GM21367 (cell line): ENCODE results near the gene POP4.

Source experiments
- ATAC-seq: cut with Tn5 transposase; IDR thresholded peaks from one replicate; pipeline ENCODE4 v1.9.1; 2021; ENCODE audit not compliant: unreplicated experiment

Gene POP4

DNA sequence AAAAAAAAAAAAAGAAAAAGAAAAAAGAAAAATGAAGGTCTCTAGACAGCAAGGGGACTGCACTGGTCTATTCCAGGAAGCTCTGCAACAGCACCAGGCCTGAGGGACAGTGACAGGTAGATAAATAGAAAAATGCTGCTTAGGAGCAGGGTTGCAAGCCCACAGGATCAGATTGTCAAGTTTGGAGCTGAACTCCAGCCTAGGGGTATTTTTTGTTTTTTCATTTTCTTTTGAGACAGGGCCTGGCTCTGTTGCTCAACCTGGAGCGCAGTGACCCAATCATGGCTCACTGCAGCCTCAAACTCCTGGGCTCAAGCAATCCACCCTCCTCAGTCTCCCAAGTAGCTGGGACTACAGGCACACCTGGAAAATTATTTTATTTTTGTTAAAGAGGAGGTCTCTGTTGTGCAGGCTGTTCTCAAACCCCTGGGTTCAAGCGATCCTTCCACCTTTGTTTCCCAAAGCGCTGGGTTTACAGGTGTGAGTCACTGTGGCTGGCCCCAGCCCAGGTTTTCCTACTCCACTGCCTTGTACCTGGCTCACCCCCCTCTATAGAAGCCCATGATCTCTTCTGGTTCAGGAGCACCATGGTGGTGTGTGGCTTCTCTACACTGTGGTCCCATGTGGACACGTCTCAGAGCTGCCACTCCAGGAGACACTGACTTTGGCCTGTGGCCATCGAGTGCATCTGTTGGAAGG, 23.9 kb downstream of the POP4 start:
- no peak for ATAC-seq

GRCh38 chr19:29630655-29631054, 24.6 kb downstream of the POP4 start:
- no peak for ATAC-seq

GRCh38 chr19:29631450-29631849, 25.4 kb downstream of the POP4 start:
- no peak for ATAC-seq

DNA sequence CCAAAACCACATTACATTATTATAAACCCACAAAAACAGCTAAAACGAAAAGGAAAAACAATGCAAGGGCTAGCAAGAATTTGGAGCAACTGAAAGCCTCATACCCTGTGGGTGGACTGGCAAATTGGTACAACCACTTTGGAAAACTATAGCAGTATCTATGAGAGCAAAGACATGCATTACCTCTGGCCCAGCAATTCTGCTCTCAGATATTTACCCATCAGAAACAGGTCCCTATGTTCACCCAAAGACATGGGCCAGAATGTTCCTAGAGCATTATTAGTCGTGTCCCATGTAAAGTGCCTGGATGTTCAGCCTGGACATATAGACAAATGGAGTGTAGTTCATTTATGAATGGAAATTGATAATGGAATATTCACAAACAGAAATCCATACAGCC, 27.9 kb downstream of the POP4 start:
- ATAC-seq: no peak

DNA sequence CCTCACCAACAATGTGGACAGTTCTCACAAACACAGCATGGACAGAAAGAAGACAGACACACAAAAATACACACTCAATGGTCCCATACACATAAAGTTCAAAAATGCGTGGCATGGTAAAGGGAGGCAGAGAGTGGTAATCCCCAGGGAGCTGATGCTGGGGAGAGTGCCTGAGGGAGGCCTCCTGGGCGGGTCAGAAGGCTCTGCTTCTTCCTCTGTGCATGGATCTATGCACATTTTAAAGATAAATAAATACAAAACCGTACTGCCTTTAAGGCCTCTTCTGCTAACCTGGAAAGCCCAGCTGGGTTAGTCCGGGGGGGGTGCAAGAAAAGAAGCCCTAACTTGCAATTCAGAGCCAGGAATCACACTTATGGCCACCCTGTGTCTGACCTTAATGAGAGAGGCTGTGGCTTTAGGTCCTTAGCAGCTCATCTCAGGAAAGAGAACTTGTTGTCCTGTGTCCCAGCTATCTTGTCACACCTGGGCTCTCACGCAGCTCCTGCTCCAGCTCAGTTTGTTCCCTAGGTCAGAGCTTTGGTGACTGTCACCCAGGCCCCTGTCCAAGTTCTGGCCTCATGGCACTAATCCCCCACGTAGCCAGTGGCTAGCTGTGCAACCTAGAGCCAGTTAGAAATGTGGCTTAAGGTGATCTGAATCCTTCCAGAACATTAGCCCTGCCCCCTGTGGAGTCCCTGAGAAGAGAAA, 28.5 kb downstream of the POP4 start:
- ATAC-seq: no peak

- no peak for ATAC-seq
Observed at GRCh38 chr19:29635963-29636362, 29.9 kb downstream of the POP4 start.

- ATAC-seq: no peak
Observed at GRCh38 chr19:29636553-29637360, 30.7 kb downstream of the POP4 start.

- ATAC-seq: no peak
Observed at GRCh38 chr19:29639086-29639485, 33.0 kb downstream of the POP4 start.

DNA sequence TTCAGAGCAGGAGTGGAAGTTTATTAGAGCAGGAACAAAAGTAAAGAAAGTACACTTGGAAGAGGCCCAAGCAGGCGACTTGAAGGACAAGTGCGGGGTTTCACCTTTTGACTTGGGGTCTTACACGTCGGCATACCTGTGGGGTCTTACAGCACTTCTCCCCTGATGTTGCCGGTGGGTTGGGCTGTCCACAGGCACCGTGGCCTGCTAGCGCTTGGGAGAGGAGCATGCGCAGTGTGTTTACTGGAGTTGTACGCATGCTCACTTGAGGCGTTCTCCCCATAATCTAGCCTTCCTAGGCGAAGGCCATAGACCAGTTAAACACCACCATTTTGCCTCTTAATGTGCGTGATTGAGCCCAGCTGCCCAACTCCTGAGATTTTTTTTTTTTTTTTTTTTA, 34.1 kb downstream of the POP4 start:
- ATAC-seq: no peak

DNA sequence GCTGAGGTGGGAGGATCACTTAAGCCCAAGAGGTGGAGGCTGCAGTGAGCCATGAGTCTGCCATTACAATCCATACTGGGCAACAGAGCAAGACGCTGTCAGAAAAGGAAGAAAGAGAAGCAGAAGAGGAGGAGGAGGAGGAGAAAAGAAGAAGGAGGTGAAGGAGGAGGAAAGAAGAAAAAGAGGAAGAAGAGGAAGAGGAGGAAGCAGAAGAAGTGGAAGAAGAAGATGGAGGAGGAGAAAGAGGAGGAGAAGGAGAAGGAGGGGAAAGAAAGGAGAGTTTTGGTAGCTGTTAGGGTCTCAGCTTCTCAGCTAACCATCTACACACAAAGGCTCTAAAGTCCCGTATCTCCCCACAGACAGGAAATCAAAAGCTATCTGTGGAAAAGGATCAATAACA, 35.5 kb downstream of the POP4 start:
- ATAC-seq: no peak

- no peak for ATAC-seq
Observed at GRCh38 chr19:29643361-29643935, 37.4 kb downstream of the POP4 start.

GRCh38 chr19:29644210-29644609, 38.1 kb downstream of the POP4 start:
- no peak for ATAC-seq

- ATAC-seq: no peak
Observed at GRCh38 chr19:29645491-29645867, 39.4 kb downstream of the POP4 start.

GRCh38 chr19:29645911-29646310, 39.8 kb downstream of the POP4 start:
- no peak for ATAC-seq

- no peak for ATAC-seq
Observed at GRCh38 chr19:29650772-29651387, 44.8 kb downstream of the POP4 start.

- no peak for ATAC-seq
Observed at GRCh38 chr19:29651622-29652394, 45.7 kb downstream of the POP4 start.

GRCh38 chr19:29653398-29653797, 47.3 kb downstream of the POP4 start:
- ATAC-seq: no peak

GRCh38 chr19:29655648-29656335, 49.7 kb downstream of the POP4 start:
- no peak for ATAC-seq

DNA sequence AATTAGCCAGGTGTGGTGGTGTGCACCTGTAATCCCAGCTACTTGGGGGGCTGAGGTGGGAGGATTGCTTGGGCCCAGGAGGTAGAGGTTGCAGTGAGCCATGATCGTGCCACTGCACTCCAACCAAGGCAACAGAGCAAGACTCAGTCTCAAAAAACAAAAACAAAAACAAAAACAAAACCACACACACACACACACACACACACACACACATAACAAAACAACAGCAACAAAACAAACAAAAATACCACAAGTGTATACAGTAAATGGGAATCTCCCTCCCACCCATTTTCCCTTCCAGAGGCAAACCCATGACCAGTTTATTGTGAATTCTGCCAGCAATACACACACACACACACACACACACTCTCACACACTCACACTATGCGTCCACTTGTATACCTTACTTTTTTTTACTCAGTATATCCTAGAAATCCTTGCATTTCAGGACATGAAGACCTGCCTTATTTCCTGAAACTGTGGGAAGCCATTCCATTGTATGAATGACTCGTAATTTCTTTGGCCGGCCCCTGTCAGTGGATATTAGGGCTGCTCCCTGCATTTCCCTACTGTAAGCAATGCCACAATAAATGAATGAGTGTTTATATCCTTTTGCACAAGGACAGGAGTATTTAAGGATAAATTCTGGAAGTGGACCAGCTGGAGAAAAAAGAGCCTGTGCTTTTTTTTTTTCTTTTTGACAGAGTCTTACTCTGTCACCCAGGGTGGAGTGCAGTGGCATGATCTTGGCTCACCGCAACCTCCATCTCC, 52.3 kb downstream of the POP4 start:
- ATAC-seq: no peak
